HG02885 (cell line): ENCODE results near the gene ATP8A2.

Experiments
- ATAC-seq: cut with Tn5 transposase; IDR thresholded peaks from one replicate; pipeline ENCODE4 v1.9.1; 2021; ENCODE audit warnings: mild to moderate bottlenecking; ENCODE audit not compliant: unreplicated experiment, poor library complexity

ATP8A2 gene

DNA sequence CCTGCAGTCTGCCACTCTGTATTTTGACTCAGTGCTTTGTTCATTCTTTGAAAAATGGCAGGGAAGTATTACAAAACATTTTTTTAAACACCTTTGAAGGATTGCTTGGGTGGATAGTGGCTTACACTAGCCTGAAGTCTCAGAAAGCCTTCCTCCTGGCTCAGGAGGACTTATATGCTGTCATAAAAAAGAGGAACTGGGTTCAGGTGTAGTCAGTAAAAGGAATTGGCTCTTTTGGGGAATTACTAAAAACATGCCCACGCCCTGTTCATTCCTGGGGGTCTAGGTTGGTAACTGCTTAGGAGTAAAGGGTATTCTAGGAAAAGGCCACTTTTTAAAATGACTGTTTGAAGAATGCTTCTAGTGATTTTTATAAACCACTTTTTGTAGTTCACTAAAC is 493.2 kb downstream of the ATP8A2 start:
- ATAC-seq: no peak

DNA sequence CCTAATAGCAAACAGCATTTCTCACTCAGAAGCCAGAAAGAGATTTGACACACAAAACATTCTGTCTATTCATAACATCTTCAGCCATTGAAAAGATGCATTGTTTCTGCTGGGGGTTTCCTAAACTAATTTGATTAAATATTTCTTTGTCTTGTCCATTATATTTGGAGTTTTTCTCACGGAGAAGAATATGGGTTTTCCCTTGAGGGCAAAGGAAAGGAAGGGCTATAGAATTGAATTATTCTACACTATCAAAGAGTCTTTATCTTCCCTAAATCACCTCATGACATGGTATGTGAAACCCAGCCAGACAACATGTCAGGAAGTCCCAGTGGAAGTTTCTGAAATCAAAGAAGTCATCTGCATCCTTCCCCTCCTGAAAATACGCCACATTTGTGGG is 493.6 kb downstream of the ATP8A2 start:
- ATAC-seq: no peak

DNA sequence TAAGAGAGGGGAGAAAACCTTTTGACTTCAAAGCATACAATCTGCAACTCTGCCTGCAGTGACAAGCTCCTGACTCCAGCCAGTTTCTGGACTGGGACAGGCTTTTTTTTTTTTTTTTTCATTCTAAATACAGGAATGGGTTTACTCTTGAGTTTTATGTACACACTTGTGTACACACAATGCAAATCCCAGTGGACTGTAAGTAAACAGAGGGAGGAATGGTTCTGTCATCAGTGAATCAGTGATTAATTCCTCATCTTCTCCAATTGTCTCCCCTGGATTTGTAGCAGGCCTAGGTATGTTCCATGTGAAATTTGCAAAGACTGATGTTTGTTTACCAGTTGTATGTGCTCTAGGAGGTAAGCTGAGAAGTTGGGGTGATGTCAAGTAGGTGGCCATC is 495.3 kb downstream of the ATP8A2 start:
- ATAC-seq: no peak

DNA sequence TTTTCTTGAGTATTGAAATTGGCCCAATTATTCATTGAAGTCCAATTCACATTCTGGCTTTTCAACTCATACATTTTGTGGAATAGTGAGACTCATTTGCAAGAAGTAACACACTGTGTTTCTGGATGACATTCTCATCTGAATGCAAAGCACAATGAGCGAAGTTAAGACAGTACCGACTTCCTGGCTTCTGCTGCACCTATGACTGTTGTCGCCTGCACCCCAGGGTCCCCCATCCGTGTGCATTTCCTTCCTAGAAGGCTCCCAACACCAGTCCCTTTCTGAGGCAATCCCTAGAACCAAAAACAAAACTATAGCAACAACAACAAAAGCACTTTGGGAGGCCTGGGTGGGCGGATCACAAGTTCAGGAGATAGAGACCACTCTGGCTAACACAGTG is 496.7 kb downstream of the ATP8A2 start:
- no peak for ATAC-seq

DNA sequence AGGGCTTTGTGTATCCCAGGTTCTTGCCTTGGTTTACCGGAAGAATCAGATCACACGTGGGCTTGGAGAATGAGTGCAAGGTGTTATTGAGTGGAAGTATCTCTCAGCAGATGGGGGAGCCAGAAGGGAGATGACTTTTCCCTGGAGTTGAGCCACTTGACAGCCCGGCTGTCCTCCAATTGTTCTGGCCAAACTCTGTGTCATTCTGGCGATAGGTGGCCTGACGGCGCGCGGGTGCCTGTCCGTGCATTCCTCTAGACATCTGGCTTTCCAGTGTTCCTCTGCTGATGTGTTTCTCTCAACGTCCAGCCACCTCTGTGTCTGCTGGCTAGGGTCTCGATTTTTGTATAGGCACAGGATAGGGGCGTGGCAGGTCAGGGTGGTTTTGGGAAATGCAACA is 498.2 kb downstream of the ATP8A2 start:
- no peak for ATAC-seq

DNA sequence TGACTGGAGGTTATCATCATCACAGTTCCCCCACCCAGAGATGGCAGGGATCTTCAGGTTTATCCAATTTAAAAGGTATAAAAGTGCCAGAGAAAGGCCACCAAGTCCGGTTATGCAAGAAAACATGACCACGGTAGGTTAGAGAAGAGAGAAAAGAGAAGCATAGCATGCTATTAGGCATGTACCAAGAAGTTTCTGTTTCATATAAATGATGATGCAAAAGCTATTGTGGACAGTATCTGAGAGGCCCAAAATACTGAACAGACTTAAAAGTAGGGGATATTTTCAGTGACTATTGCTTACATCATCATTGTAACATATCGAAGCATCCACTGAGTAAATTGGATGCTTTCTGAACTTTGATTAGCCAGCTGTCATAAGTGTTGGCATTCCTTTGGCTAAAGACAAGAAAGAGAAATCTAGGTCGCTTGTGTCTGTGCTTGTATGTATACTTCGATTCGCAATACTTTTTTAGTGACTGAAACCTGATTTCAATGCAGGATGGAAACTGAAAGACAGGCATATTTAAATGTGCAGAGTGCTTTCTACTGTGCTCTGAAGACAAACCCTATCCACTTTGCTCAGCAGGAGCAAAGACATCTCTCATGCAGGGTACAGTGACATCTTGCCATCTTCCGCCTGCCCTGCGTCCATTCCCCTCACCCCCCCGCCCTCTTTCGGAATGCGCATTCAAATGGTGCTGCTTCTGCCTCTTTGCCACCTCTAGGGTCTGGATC is 499.8 kb downstream of the ATP8A2 start:
- no peak for ATAC-seq

DNA sequence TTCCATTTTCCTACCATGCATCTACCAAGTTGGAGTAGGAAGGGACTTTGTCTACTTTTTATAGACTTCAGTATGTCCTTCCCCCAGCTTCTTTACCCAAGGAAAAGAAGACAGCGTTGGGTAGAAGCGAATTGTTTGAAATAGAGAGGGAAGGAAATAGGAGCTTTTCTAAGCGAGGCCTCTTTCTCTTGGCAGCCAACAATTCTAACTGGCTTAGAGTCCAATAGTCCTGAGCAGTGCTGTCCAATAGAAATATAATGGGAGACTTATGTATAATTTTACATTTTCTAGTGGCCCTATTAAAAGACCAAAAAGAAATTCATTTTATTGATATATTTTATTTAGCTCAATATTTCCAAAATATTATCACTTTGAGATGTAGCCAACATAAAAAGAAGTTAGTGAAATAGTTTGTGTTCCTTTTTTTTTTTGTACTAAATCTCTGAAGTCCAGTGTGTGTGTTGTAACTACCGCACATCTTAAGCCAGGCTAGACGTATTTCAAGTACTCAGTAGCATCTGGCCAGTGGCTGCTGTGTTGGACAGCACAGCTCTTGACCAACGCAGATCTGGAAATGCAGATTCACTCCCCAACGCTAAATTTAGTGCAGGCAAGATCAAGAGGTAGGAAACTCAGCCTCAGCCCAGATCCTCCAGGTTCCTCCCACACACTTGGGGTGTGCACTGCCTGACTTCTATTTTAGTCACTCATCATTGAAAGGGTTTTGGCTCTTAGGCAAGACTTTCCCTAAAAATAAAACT is 500.9 kb downstream of the ATP8A2 start:
- ATAC-seq: no peak

DNA sequence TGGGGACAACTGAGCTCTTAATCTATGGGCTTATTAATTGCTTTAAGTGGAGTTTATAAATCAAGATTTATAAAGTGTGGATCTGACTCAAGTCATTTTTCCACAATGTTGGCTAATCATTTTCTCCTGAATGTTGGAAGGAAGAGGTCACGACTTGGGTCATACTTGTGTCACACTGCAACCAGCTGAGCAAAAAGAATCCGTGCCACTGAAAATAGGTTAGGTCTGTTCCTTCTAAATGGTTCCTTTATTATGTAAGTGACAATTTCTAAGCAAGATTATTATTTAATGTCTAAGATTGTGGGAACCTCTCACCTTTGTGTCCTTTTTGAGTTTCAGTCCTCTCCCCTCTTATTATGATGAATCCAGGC is 501.5 kb downstream of the ATP8A2 start:
- no peak for ATAC-seq

DNA sequence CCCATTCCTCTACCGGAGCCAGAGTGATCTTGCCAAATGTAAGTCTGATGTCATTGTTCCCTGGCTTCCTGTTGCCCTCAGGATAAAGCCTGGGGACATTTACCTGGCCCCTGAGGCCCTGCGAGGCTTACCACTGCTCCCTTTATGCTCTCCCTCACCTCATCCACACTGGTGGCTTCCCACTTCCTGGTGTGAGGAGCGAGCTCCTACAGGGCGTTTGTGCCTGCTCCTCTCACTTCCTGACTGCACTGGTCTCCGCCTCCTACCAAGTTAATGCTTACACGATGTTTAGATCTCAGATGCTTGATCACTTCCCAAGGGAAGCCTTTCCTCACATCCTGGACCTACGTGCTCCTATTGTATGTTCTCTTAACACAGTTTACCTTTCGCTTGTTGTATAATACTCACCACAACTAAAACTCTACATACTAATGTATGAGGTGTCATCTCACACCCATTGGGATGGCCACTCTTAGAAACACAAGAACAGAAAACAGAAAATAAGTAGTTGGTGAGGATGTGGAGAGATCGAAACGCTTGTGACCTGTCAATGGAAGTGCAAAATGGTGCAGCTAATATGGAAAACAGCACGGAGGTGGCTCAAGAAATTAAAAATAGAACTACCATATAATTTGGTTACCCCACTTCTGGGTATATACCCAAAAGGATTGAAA is 502.4 kb downstream of the ATP8A2 start:
- no peak for ATAC-seq

DNA sequence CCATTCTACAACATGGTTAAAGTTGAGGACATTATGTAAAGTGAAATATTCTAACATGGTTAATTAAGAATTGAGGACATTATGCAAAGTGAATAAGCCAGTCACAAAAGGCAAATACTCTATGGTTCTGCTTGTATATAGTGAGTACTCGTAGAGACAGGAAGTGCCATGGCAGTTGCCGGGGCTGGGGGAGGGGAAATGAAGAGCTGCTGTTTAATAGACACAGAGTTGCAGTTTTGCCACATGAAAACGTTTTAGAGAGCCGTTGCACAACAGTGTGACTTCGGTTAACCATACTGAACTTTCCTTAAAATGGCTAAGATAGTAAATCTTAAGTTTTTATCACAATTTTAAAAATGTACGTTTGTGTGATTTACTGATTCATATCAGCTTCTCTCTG is 503.1 kb downstream of the ATP8A2 start:
- no peak for ATAC-seq

DNA sequence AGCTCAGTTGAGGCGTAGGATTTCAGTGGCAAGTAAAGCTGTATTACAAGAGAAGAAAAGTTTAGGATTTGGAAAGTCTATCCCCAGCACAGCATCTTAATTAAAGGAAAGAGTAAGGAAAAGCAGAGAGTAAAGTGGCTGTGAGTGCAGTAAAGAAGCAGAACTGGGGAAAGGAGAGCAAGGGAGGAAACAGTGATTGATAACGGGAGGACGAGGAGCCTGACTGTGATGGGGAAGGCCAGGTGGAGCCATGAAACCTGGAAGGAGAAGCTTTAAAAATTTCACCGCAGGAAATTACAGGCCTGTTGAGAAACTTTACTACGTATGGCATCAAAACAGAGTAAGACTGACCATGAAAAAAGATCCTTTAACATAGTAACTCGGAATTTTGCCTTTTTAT is 504.5 kb downstream of the ATP8A2 start:
- ATAC-seq: no peak

DNA sequence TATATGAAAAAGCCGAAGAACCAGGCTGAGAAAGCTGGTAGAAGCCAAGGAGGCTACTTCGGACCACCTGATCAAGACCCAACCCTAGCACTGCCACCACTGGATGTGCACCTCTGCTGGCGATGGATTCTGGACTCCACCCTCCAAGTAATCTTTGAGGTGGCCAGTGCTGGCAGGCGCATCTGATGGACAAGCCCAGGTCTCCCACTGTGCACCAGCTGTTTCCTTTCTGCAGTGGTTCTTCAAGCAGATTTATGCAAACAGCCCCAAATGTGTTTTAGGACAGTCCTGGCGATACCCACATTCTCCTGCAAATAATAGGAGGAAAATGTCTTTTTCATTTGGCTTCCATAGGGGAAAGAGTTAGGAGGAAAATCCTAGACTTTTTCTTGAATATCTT is 507.7 kb downstream of the ATP8A2 start:
- no peak for ATAC-seq

DNA sequence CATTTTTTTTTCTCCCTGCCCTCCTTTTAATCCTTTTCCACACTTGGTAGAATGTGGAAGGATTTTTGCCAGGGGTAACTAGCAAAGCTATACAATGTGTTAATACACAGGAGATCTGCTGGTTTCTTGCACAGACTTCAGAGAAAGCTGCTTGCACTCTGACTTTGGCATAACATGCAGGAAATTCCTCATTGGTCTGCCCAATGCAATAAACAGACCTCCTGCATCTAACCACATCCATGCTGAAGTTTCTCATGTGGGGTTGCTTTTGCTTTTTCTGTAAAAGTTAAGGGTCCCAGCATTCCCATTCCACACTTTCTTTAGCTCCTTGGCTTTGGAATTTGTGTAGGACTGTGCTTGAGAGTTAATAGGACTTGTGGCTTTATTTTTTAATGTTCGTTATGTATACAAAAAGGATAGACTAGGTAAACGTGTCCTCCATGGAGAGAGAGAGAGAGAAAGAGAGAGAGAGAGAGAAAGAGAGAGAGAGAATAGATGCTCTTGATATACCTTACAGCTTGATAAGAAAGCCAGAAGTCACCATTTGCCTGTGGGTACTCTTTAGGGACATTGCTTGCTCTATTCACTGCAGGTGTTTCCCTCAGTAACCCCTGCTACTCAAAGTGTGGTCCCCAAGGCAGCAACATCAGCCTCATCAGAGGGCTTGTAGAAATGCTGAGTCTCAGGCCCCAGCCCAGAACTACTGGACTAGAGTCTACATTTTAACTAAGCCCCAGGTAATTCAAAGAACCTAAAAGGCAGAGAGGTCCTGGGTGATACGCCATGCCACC is 509.6 kb downstream of the ATP8A2 start:
- ATAC-seq: no peak

DNA sequence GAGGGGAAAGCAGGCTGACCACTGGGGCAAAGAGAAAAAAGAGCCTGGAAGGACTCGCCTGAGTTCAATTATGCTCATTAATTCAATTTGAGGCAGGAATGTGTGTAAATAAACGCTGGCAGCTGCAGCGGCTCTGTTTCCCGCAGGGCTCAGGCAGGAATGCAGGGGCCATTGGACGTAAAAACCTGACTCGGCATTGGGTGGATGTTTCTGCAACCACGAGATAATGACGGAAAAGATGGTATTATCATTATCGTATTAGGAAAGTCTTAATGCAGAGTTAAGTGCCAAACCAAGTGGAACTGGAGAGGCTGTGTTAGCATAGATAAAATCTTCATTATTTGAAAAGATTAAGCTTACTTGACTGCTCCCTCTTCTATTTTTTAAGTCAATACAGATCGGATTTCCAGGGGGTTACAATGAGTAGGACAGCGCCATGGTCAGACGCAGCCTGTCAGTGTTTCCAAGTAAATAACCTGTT is 510.2 kb downstream of the ATP8A2 start:
- ATAC-seq: no peak

DNA sequence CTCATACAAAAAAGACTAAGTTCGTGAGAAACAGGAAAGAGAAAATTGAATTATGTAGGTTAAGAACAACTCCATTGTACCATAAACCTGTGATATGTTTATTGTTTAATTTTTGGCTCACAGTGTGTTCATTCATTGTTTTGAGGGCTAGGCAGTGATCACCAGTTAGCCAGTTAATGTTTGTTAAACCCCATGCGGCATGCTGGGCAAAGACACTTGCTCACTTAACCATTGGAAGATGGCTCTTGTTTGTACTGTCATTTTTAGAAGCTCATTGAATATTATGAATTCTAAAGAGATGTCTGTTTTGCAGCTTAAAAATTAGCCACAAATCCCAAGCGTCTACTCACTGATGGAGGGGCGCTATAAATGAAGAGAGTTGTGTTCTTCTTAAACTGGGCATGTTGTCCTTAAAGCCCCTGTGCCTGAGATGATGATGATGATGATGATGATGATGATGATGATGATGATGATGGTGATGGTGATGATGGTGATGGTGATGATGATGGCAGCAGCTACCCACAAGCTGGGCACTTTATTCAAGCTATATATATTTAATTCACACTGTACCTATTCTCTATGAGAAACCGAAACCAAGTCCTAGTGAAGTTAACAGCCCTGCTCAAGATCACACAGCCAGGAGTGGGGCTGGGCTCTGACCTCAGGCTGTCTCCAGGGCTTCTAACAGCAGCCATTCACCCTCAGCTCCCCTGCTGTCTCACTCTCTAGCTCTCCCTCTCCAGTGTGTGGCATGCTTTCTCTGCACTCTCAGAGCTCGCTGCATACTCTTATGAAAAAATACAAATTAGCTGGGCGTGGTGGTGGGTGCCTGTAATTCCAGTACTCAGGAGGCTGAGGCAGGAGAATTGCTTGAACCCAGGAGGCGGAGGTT is 510.9 kb downstream of the ATP8A2 start:
- no peak for ATAC-seq

DNA sequence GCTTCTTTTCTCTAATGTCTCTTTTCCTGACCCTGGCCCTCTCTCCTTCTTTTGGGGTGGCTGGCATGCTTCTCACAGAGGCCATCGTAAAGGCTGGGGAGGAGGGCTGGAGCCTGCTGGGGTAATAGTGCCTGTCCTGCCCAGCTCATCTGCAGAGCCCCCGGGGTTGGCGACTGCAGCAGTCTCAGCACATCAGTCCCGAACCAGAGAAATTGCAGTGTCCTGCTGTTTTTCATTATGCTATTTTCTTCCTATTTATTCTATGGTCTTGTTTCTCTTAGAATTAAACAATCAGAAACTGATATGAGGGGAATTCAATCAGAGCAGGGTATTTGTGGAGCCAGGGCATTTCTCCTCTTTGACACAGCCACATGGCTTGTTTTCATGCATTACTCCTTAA is 513.6 kb downstream of the ATP8A2 start:
- ATAC-seq: no peak

DNA sequence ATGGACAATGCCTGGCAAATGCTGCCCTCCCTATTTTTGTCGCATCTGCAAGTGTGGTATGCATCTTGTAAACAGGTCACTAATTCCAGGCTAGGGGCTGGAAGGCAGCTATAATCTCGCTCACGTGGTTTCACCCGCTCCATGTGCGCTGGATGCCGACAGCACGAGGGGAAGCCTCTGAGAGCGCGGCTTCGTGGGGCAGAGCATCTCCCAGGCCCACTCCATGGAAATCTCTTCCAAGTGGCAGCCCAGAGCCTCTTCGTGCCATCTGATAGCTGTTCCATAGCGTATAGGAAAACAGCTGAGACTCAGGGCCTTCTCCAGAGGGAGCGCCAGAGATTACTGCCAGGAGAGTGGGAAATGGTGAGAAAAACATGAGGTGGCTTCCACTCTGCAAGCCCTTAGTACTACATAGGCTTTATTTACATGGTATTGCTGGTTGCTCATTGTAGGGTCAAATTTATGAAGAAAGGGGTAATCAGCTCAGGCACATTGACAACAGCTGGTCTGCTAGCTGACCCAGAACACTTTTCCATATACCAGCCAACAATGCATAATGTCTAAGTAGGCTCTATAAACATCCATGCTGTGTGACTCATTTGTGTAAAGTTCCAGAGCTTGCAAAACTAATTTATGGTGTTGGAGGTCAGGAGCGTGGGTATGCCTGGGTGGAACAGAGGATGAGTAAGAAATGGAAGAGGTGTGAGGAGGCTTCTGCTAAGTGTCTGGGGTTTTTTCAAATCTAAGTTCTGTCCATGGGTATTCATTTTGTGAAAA is 514.9 kb downstream of the ATP8A2 start:
- no peak for ATAC-seq

DNA sequence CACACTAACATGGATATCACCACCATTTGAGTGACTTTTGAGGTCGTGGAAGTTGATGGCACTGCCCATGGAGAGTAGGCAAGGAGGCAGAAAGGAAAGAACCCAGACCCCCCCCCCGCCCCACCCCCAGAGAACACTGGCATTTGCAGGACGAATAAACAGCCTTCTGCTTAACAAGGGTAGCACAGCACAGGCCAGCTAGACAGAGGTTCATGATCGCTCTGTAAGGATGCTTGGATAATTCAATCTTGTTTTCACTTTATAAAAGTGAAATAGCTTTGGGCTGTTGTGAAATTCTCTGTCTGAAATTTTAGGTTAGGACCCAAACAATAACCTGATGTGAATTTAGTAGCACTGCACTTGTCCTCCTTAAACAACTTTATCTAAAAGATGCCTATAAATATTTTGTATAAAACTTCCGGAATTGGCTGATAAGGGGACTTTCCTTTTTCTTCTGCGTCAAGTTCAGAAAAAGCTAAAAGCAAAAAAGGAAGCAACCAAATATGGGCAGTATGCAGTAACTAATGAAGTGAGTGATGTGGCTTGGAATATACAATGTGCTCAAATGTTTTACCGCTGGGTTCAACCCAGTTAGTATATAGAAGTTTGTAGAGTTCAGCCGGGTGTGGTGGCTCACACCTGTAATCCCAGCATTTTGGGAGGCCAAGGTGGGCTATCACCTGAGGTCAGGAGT is 516.3 kb downstream of the ATP8A2 start:
- no peak for ATAC-seq
